ENCODE results near the gene HSPA12A. TPM values are rescaled to one million over a fixed set of nuclear protein-coding genes. Genes with fewer than 3 reads are reported as not detected.

The HSPA12A gene
- polyA plus RNA-seq, 1 donor (not counting 4 experiments of a cell fraction or from before 2014, with no cell fraction given): 8.1 TPM

GRCh38 chr10:116648903-116649302, 93.5 kb downstream of the HSPA12A start:
- H3K27ac ChIP-seq (ENCODE audit: control insufficient read depth, insufficient read depth, low read length): no peak overlapping the region
- DNase-seq (ENCODE audit: low read depth, low spot score): no peak
- H3K36me3 ChIP-seq (ENCODE audit: control insufficient read depth in 2 of 2, extremely low read depth in 1 of 2, insufficient read depth in 2 of 2, low read length in 2 of 2): no peaks in the 10 kb centered on the region
- H3K79me2 ChIP-seq (ENCODE audit: control insufficient read depth, insufficient read depth, low read length): no peaks in the 10 kb centered on the region
- no peak for FAIRE-seq
- H4K20me1 ChIP-seq (ENCODE audit: control insufficient read depth, extremely low read depth, insufficient read depth, low read length): no peaks in the 10 kb centered on the region
- no peaks in the 10 kb centered on the region for H3K9me3 ChIP-seq (ENCODE audit: control insufficient read depth, low read depth, low read length)
- H3K9me1 ChIP-seq (ENCODE audit: control insufficient read depth, extremely low read depth, insufficient read depth, low read length): no peaks in the 10 kb centered on the region
- no peaks in the 10 kb centered on the region for H3K27me3 ChIP-seq (ENCODE audit: control insufficient read depth, extremely low read depth, insufficient read depth, low read length)
- no peak overlapping the region for H2AFZ ChIP-seq (ENCODE audit: control insufficient read depth, low read length)
- TF ChIP-seq EZH2 (IDR thresholded peaks at IDR 0.05; ENCODE audit: low read length) (no peak), CTCF (optimal IDR thresholded peaks at IDR 0.05 in 1 of 3, IDR thresholded peaks at IDR 0.05 in 1 of 3, conservative IDR thresholded peaks at IDR 0.05 in 1 of 3; ENCODE audit: extremely low read depth in 1 of 3, insufficient read depth in 2 of 3, low read length in 3 of 3) (no peak)
- dilution Hi-C loops (cut with MboI; ENCODE audit: extremely low pct_ligation_motif_present, low sequenced_read_pairs): no loop called here
- no peak overlapping the region for H3K4me2 ChIP-seq (ENCODE audit: control insufficient read depth, extremely low read depth, insufficient read depth, low read depth, low read length)
- H3K9ac ChIP-seq (ENCODE audit: control insufficient read depth, extremely low read depth, insufficient read depth, low read length): no peak overlapping the region
- no peak overlapping the region for H3K4me3 ChIP-seq (ENCODE audit: control insufficient read depth in 2 of 3, extremely low read depth in 1 of 3, insufficient read depth in 2 of 3, low read depth in 1 of 3, low read length in 3 of 3)
- no peaks in the 10 kb centered on the region for H3K4me1 ChIP-seq (ENCODE audit: control insufficient read depth, extremely low read depth, insufficient read depth, low read length)

- Histone ChIP-seq H3K27me3 (ENCODE audit: control insufficient read depth, extremely low read depth, insufficient read depth, low read length) (no peaks in the 10 kb centered on the region), H3K4me2 (ENCODE audit: control insufficient read depth, extremely low read depth, insufficient read depth, low read depth, low read length) (no peak overlapping the region), H3K4me1 (ENCODE audit: control insufficient read depth, extremely low read depth, insufficient read depth, low read length) (no peaks in the 10 kb centered on the region), H3K9ac (ENCODE audit: control insufficient read depth, extremely low read depth, insufficient read depth, low read length) (no peak overlapping the region), H3K36me3 (ENCODE audit: control insufficient read depth in 2 of 2, extremely low read depth in 1 of 2, insufficient read depth in 2 of 2, low read length in 2 of 2) (no peaks in the 10 kb centered on the region), H3K9me3 (ENCODE audit: control insufficient read depth, low read depth, low read length) (no peaks in the 10 kb centered on the region), H4K20me1 (ENCODE audit: control insufficient read depth, extremely low read depth, insufficient read depth, low read length) (no peaks in the 10 kb centered on the region), H3K9me1 (ENCODE audit: control insufficient read depth, extremely low read depth, insufficient read depth, low read length) (no peaks in the 10 kb centered on the region), H3K4me3 (ENCODE audit: control insufficient read depth in 2 of 3, extremely low read depth in 1 of 3, insufficient read depth in 2 of 3, low read depth in 1 of 3, low read length in 3 of 3) (no peak overlapping the region), H3K79me2 (ENCODE audit: control insufficient read depth, insufficient read depth, low read length) (no peaks in the 10 kb centered on the region), H2AFZ (ENCODE audit: control insufficient read depth, low read length) (no peak overlapping the region), H3K27ac (ENCODE audit: control insufficient read depth, insufficient read depth, low read length) (no peak overlapping the region)
- TF ChIP-seq EZH2 (IDR thresholded peaks at IDR 0.05; ENCODE audit: low read length) (no peak), CTCF (optimal IDR thresholded peaks at IDR 0.05 in 1 of 3, IDR thresholded peaks at IDR 0.05 in 1 of 3, conservative IDR thresholded peaks at IDR 0.05 in 1 of 3; ENCODE audit: extremely low read depth in 1 of 3, insufficient read depth in 2 of 3, low read length in 3 of 3) (no peak)
- FAIRE-seq: no peak
- DNase-seq (ENCODE audit: low read depth, low spot score): no peak
- dilution Hi-C loops (cut with MboI; ENCODE audit: extremely low pct_ligation_motif_present, low sequenced_read_pairs): no loop called here
Observed at GRCh38 chr10:116646502-116646901, 95.9 kb downstream of the HSPA12A start.

Data from keratinocyte (primary cell).